GM19043 (cell line): ENCODE data around the gene ADAMTS12.

Source experiments
- ATAC-seq: cut with Tn5 transposase; IDR thresholded peaks from one replicate; pipeline ENCODE4 v1.9.1; 2021; ENCODE audit warnings: low read depth; ENCODE audit not compliant: unreplicated experiment

ADAMTS12 gene

GRCh38 chr5:33621514-33621913 is 270.3 kb downstream of the ADAMTS12 start:
- ATAC-seq = no peak

GRCh38 chr5:33614039-33614438 is 277.8 kb downstream of the ADAMTS12 start:
- ATAC-seq = no peak

- no peak for ATAC-seq
Measured at GRCh38 chr5:33612386-33612785, 279.4 kb downstream of the ADAMTS12 start.

GRCh38 chr5:33611877-33612276 is 279.9 kb downstream of the ADAMTS12 start:
- ATAC-seq = no peak

- no peak for ATAC-seq
Measured at GRCh38 chr5:33608344-33609041, 283.3 kb downstream of the ADAMTS12 start.

- ATAC-seq = no peak
Measured at GRCh38 chr5:33604503-33604902, 287.3 kb downstream of the ADAMTS12 start.

- no peak for ATAC-seq
Measured at GRCh38 chr5:33601881-33602280, 289.9 kb downstream of the ADAMTS12 start.

GRCh38 chr5:33595303-33595702 is 296.5 kb downstream of the ADAMTS12 start:
- no peak for ATAC-seq

- no peak for ATAC-seq
Measured at GRCh38 chr5:33594006-33594405, 297.8 kb downstream of the ADAMTS12 start.

- no peak for ATAC-seq
Measured at GRCh38 chr5:33592245-33592644, 299.5 kb downstream of the ADAMTS12 start.

GRCh38 chr5:33588654-33589372 is 303.0 kb downstream of the ADAMTS12 start:
- no peak for ATAC-seq

GRCh38 chr5:33583332-33583731 is 308.5 kb downstream of the ADAMTS12 start:
- ATAC-seq = no peak

- ATAC-seq = no peak
Measured at GRCh38 chr5:33582417-33582816, 309.4 kb downstream of the ADAMTS12 start.

- no peak for ATAC-seq
Measured at GRCh38 chr5:33579789-33580188, 312.0 kb downstream of the ADAMTS12 start.

- ATAC-seq = no peak
Measured at GRCh38 chr5:33579152-33579551, 312.6 kb downstream of the ADAMTS12 start.

GRCh38 chr5:33576726-33577590 is 314.8 kb downstream of the ADAMTS12 start:
- ATAC-seq = no peak

- ATAC-seq = no peak
Measured at GRCh38 chr5:33565324-33565723, 326.5 kb downstream of the ADAMTS12 start.

- ATAC-seq = no peak
Measured at GRCh38 chr5:33563983-33564908, 327.5 kb downstream of the ADAMTS12 start.

- no peak for ATAC-seq
Measured at GRCh38 chr5:33563530-33563929, 328.3 kb downstream of the ADAMTS12 start.

GRCh38 chr5:33558489-33558888 is 333.3 kb downstream of the ADAMTS12 start:
- ATAC-seq = no peak
